DMS153 treated with DMSO at 0.1 percent for 48 hours (cell line): Measurements from ENCODE around the gene SCFD1.
"Not testable (repeated sequence)": the region's sequence is repeated elsewhere in the genome, so short reads cannot be mapped to it uniquely, and the experiment has no call there.

ENCODE experiments used
- DNase-seq: peaks from one replicate; lab custom pipeline; 2025; ENCODE audit not compliant: unreplicated experiment; lab: John Stamatoyannopoulos, UW

The SCFD1 gene, protein sequence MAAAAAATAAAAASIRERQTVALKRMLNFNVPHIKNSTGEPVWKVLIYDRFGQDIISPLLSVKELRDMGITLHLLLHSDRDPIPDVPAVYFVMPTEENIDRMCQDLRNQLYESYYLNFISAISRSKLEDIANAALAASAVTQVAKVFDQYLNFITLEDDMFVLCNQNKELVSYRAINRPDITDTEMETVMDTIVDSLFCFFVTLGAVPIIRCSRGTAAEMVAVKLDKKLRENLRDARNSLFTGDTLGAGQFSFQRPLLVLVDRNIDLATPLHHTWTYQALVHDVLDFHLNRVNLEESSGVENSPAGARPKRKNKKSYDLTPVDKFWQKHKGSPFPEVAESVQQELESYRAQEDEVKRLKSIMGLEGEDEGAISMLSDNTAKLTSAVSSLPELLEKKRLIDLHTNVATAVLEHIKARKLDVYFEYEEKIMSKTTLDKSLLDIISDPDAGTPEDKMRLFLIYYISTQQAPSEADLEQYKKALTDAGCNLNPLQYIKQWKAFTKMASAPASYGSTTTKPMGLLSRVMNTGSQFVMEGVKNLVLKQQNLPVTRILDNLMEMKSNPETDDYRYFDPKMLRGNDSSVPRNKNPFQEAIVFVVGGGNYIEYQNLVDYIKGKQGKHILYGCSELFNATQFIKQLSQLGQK

DNA sequence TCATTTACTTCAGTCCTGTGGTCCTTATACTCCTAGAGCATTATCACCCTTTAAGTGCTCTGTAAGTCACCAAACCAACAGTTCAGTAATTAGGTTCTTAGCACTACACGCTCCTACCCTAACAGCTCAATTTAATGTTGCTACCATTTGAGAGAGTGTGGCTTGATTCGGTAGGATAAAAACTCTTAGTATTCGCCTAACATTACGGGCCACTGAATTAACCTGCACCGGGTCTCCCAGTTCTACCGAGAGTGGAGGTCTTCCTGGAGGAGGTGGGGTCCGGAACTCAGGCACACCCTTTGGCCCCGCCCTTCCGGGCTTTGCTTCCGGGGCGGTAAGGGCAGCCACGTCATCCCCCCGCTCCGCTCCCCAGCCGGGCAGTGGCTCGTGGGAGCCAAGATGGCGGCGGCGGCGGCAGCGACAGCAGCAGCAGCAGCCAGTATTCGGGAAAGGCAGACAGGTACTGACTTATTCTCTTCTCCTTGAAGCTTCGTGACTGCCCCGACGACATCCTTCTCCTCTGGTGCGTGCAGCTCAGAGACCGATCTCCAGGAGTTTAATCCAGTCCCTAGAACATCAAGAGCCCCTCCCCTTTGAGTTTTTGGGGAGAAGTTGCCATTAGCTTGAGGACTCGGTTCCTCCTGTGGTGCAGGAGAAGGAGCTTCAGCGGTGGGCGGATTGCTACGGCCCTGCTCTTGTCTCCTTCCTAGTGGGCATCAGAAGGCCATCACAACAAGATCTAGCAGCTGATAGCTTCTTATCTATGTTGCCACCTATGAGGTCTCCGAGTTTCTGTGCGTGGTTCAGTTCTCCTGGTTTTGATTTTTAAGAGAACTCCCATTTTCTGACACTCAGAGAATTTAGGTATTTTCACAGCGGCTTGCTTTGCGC, at the start of gene SCFD1:
SCFD1 (plus strand) TSS at position 380 of the 891 bp plus-strand sequence; CDS start at position 400, 20 bp downstream.
- peak; percentile 78 for DNase-seq

DNA sequence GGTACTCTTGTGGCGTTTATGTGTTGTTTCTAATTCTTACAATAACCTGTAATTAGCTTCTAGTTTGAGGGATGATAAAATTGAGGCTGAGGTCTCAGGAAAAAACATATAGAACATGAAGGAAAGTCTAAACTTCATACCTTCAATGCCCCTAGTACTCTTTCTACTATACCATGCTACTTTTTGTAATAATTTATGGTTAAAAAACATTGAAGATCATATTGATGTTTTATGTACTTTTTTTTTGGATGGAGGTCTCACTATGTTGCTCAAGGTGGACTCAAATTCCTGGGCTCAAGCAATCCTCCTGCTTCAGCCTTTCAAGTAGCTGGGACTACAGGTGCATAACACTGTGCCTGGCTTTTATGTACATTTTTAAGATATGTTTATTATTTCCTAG, 49.3 kb upstream of the SCFD1 start:
- DNase-seq = no peak

DNA sequence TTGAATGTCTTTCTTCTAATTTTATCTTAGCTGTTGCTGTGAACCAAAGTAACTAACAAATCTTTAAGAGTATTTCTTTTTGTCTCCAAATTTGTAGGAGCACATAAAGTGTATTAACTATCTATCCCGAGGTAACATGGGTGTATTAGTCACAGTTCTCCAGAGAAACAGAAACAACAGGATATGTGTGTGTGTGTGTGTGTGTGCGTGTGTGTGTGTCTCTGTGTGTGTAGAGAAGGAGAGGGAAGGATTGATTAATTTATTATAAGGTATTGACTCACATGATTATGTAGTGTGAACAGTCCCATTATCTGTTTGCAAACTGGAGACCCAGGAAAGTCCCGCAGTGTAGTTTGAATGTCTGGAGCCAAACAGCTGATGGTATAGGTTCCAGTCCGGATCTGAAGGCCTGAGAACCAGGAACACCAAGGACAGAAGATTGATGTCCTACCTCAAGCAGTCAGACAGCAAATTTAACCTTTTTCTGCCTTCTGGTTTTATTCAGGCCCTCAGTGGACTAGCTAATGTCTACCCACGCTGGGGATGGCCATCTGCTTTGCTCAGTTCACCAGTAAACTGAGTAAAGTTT, 48.8 kb upstream of the SCFD1 start:
- DNase-seq = no peak

DNA sequence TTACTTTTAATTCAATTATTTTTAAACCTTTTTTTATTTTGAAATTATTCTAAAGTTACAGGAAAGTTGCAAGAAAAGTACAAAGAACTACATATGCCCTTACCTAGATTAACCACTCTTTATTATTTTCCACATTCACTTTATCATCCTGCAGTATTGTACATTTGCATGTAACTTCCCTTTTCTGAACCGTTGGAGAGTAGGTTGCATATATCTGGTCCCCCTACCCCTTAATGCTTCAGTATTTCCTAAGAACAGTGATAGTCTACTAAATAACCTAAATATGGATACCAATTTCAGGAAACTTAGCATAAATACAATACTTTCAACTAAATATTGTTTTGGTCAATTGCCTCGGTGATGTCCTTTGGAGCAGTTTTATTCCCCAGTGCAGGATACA, 48.2 kb upstream of the SCFD1 start:
- DNase-seq = no peak

DNA sequence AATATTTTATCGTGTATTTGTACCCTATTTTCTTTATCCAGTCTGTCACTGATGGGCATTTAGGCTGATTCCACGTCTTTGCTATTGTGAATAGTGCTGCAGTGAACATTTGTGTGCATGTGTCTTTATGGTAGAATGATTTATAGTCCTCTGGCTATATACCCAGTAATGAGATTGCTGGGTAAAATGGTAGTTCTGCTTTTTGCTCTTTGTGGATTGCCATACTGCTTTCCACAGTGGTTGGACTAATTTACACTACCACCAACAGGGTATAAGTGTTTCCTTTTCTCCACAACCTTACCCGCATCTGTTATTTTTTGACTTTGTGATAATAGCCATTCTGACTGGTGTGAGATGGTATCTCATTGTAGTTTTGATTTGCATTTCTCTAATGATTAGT, 47.3 kb upstream of the SCFD1 start:
- not testable (repeated sequence) for DNase-seq

DNA sequence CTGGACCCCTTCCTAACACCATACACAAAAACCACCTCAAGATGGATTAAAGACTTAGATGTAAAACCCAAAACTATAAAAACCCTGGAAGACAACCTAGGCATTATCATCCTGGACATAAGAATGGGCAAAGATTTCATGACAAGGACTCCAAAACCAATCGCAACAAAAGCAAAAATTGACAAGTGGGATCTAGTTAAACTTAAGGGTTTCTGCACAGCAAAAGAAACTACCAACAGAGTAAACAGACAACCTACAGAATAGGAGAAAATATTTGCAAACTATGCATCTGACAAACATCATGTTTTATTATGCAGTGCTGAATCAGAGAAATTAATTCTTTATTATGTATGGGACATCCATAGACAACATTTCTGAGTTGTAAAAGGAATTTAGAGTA, 45.8 kb upstream of the SCFD1 start:
- DNase-seq = not testable (repeated sequence)

DNA sequence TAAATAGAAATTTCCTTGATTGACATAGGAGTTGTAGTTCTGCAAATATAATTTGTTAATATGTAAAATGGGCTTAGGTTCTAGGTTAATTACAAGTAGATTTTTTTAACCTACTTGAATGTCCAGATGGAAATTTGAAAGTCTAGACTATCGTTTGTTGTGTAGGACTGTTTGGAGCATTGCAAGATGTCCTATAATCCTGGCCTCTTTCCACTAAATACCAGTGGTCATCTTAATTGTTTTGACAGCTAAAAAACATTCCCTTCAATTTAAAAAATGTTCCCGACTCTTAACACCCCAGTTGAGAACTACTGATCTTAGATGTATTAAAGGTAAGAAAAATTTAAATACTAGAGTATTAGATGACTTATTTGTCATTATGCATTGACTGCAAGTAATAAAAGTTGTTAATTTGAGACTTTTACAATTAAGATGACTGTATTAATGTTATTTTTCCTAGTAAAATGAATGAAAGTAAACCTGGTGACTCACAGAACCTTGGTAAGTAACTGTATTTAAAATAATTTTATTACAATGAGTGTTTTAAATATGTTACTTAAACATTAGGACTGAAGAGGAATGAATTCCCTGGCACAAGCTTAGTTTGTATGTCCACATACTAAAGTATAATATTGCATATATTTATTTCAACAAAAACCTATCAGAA, 41.4 kb upstream of the SCFD1 start:
- DNase-seq = no peak

DNA sequence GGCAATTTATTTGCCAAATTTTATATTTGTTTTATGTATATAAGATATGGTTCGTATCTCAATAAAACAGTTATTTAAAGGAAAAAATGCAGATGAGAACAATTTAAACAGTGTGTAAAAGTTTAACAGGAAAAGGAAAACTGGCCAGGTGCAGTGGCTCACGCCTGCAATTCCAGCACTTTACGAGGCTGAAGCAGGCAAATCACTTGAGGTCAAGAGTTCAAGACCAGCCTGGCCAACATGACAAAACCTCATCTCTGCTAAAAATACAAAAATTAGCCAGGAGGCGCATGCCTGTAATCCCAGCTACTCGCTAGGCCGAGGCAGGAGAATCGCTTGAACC, 40.9 kb upstream of the SCFD1 start:
- DNase-seq = no peak

DNA sequence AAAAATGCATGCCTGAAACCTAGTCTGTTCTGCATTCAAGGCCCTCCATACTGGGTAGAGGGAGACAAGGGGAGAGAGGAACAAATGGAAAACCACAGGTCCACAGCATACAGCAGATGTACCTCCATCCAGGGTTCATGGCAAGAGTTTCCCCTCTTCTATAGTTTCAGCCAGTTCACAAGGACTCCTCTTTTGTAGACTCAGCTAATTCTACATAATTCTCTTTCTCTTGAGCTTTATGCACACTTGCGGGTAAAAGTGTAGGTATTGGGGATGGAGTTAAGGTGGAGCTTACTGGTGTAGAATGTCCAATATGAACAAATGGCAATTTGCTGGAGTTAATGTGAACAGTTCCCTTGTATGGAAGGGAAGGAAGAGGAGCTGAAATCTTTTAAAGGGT, 39.7 kb upstream of the SCFD1 start:
- no peak for DNase-seq

DNA sequence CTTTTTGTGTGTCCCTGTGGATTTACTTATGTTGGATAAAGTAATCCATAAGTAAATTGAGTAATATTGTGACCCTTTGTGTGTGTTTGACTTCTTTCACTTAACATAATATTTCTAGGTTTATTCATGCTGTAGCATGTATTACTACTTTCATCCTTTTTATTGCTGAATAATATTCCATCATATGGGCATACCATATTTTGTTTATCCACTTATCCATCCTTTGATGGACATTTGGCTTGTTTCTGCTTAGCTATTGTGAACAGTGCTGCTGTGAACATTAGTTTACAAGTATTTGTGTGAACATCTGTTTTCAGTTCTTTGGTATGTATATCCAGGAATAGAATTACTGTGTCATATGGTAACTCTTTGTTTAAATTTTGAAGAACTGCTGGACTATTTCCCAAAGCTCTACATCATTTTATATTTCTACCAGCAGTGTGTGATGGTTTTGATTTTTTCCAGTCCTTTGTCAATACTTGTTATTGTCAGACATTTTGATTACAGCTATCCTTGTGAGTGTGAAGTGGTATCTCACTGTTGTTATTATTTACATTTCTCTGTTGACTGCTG, 38.0 kb upstream of the SCFD1 start:
- no peak for DNase-seq

DNA sequence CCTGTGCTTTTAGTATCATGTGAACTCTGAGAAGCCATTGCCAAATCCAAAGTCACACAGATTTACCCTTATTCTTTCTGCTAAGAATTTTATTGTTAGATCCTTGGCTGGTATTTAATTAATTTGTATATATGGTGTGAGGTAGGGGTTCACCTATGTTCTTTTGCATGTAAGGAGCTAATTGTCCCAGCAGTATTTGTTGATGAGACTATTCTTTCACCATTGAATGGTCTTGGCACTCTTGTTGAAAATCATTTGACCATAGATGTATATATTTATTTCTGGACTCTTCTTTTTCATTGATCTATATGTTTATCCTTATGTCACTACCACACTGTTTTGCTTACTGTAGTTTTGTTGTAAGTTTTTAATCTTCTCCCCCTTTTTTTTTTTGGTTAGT, 36.9 kb upstream of the SCFD1 start:
- DNase-seq = no peak

DNA sequence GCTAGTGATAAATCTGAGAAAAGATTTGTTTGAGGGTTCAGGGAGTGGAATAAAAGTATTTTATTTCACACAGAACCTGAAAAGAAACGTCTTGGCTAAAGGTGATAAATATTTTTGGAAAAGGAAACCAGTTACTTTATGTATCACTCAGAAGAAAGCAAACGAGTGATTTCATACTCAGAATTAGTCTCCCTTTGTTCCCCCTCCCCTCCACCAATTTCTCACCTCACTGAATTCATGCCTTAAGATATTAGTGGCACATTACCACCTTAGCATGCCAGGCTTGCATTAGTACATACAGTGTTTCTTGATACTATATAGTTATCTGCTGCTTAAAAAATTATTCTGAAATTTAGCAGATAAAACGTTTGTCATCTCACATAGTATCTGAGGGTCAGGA, 35.0 kb upstream of the SCFD1 start:
- DNase-seq = no peak

DNA sequence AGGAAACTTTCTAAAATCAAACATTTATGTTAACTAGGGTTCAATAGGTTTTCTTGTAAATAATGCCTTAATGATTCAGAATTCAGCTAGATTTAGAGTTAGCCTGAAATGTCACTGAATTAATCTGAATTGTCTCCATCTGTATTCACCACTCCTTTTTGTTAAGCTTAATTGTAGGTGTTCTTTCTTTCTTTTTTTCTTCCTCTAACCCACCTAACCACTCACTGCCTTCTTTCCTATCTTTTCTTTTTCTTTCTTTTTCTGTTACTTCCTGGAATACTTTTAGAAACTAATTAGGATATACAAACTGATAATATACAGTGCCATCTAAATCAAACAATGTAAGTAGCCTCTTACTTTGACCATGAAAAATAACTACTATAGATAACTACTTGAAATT, 33.2 kb upstream of the SCFD1 start:
- DNase-seq = no peak

DNA sequence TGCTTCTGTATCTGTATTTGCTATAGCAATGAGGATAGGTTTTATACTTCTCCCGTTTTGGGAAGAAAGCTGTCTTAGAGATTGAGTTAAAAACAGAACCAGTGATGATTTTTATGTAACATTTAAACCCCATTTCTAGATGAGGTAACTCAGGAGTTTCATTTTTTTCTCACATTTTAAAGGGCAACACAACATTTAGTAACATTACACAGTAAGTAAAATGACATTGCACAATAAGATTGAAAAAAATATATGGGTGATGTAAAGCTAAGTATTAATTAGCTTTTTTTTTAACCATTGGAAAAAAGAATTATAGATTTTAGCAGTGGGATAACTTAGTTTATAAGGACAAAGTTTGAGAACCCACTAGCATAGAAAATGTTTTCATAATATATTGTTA, 25.2 kb upstream of the SCFD1 start:
- DNase-seq = no peak

DNA sequence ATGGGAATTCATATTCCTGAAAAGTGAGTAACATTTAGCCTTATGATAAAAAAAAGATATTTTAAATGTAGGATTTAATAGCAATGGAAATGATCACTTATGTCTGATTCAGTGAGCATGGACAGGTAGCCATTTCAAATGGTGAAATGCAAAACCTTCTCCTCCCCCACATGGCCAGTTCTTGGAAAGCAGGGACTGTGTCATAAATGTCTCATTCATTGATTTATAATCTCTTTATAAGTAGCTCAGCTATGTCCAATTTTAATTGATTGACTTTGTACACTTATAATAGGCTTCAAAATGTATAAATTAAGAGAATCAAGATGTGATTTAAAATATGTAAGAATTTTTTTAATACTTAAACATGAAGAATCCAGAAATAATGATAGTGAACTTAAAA, 24.6 kb upstream of the SCFD1 start:
- no peak for DNase-seq

DNA sequence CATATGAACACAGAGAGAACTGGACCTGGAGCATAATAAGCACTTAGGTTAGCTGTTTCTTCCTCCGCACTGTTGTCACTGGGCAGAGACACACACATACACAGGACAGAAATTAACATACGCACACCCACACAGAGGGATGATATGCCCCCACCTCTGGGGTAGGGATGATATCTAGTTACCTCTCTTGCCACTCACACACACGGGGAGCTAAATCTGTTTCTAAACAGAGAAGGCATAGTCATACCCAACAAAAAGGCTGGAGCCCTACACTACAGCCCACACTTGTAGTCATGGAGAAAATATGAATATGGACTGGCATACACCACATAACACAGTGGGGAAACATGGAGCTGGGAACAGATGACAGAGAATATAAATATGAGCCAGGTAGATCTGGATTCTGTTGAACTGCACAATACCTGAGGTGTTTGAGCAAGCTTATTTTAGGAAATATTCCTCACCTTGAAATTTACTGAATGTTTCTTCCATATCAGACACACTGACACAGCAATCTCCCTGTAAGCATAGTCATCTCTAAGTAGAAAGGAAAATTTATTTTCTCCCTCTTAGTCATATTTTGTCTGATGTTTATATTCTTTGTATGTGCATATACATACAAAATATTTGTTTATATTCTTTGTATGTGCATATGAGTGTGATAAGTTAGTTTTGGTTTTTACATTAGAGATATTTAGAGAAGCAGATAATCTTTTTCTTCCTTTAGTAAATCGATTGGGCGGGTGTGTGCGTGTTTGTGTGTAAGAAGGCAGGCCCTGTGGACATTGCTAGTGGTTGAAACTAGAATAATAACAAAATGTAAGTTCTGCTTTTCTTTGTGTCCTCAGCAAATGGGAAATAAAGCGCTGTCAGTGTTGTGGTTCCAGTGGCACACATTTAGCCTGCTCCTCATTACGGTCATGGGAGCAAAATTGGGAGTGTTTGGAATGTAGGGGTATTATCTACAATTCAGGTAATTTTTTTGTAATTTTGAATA, 20.9 kb upstream of the SCFD1 start:
- DNase-seq = no peak

DNA sequence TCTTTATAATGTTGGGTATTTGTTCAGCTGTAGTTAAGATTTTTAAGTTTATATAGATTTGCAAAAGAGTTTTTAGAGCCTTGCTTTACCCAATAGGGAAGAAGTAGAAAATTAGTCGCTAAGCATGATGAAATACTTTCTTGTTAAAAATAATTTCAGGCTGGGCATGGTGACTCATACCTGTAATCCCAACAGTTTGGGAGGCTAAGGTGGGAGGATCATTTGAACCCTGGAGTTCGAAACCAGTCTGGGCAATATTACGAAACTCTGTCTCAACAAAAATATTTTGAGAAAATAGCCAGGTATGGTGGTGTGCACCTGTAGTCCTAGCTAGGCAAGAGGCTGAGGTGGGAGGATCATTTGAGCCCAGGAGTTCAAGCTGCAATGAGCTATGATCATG, 18.7 kb upstream of the SCFD1 start:
- DNase-seq = no peak

DNA sequence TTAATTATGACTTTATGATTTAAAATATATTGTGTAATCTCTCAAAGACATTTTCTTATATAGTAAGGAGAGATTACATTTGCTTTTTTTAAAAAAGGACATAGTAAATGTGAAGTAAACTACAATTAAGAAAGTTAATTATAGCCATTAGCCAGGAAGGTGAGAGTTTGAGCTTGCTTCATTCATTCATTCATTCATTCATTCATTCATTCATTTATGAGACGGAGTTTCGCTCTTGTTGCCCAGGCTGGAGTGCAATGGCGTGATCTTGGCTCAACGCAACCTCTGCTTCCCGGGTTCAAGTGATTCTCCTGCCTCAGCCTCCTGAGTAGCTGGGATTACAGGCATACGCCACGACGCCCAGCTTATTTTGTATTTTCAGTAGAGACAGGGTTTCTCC, 17.4 kb upstream of the SCFD1 start:
- not testable (repeated sequence) for DNase-seq

DNA sequence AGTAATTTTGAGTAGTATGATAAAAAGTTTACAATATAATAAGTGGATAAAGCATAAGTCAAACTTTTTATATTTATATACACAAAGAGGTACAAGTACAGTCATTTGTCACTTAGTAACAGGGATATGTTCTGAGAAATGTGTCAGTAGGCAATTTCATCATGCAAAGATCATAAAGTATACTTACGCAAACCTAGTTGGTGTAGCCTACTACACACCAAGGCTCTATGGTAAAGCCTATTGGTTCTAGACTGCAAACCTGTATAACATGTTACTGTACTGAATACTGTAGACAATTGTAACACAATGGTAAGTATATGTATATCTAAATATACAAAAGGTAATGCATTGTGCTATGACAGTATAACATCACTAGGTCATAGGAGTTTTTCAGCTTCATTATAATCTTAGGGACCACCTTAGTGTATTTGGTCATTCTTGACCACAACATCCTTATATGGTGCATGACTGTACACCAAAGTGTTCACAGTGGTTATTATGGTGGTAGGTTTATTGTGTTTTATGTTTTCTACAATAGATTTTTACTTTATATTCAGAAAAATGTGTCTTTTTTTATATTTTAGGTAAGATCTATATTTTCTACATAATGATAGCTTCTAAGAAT, 14.9 kb upstream of the SCFD1 start:
- DNase-seq = no peak
